ENCODE data around the gene SEL1L3.

SEL1L3 gene

DNA sequence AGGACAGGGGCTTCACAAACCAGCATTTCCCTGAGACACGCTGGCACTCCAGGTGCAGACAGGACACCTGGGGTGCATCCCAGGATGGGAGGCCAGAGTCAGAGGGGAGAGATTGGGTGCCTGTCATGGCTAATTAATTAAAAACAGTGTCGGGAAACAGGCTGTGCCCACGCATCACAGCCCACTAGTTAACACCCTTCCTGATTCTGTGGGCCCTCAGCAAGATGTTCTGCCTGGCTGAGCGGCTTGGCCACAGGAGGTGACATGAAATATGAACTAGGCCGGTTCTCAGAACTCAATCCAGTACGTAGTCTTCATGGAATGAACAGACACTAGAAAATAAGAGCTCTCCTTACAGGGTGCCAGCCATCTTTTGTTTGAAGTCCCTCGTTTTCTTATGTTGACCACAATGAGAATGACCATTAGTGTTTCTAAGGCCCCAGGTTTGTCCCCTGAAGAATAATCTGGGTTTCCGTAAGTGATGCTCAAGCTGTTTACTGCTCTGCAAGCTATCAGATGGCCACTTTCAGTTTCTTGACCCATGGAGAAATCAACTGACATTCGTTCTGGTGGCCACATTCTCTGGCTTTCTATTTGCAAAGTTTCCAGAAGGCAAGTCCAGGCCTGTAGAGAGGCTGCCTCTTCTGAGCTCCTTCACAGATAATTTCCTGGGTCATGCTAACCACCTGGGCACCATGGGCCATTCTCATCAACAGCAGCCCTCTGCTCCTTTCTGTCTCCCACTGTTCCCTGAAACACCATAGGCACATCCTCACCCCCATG lies 134.9 kb downstream of the SEL1L3 start:
- no peak for DNase-seq

- DNase-seq = no peak
Observed at GRCh38 chr4:25725870-25726269, 136.9 kb downstream of the SEL1L3 start.

DNA sequence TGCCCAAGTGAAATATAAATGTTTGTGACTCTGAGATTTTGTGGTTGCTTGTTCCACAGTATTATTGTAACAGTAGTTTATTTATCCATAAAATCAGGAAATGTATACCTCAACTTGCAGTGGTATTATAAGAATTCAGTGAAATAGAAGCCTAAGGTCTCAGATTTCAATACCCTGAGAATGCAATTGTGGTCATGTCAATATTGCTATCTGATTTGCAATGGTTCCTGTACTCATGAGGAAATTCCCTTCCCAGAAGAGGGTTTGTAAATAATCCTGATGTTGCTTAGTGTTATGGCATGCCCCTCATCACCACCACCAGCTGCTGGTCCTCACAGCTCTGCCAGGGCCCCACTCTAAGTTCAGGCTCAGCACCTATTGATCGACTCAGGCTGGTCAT lies 139.4 kb downstream of the SEL1L3 start:
- DNase-seq = no peak

GRCh38 chr4:25722964-25723363 lies 139.8 kb downstream of the SEL1L3 start:
- no peak for DNase-seq

- no peak for DNase-seq
Observed at GRCh38 chr4:25713812-25714211, 149.0 kb downstream of the SEL1L3 start.

DNA sequence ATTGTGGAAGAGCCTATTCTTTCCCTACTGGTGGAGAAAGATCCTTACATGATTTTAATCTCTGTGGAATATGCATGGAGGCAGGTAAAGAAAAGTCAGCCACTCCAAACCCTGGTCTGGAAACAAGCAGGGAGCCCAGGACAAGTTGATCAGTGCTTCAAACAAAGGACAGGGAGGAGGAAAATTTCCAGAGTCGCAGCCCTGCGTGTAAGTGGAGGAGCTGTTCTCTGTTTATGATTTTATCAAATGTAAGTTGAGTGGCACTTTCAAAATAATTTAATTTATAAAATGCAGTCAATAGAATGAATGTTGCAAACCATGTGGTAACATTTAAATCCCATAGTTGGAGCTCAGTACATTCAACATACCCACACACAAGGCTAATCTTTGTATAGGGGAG lies 150.2 kb downstream of the SEL1L3 start:
- no peak for DNase-seq

DNA sequence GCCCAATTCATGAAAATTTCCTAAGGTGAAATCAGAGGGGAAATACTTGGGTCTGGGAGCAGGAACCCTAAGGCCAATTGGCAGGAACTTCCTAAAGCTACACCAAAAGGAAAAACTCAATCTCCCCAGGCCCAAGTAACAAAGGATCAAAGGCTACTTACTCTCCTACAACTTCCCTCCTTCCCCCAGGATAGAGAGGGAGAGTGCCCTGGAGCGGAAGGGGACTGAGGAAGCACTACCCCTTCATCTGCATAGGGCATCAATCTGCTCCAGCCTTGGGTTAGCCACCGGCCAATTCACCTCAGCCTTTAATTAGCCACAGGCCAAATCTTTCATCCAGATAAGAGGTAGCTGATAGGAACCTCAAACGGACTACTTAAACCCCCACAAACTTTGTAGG lies 152.2 kb downstream of the SEL1L3 start:
- DNase-seq = no peak

DNA sequence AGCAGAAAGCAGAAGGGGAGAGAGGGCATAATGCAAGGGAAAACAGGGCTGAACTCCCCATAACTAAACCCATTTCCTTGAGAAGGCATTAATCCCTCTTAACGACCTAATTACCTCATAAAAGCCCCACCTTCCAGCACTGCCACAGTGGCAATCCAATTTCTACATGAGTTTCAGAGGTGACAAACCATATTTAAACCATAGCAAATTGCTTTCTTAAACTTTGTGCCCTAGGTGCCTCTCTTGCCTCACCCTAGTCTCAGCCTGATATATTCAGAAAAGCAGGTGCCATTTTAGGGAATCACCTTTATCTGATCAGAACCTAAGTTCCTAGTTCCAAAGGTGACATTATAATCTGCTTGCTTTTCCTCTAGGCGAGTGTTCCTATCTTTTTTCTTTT lies 158.3 kb downstream of the SEL1L3 start:
- no peak for DNase-seq

DNA sequence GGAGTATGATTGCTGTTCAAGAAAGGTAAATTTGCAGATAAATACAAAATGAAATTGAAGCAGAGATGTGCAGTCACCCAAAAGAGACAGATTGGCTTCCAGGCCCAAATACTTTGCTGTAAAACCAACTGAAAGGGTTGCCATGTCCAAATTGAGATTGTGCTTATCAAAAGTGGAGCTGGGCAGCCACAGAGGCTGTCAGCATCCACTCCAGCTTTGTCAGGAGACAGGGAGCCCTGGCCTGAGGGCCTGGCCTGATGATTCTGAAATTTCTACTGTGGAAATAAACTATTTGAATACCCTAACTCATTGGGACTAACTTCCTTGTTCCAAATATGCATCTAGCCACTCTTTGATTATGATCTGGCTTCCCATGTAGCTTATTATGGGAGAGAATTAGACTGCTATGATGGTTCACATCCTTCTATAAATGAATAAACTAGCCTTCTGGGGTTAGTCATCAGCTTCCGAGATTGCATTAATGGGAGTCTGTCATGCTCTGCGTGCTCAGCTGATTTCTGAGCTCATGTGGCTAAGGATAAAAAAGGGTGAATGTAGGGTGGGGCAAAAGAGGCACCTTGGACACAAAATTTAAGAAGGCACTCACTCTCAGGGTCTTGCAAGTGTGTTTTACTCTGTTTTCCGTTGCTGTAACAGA lies 158.9 kb downstream of the SEL1L3 start:
- DNase-seq = no peak

DNA sequence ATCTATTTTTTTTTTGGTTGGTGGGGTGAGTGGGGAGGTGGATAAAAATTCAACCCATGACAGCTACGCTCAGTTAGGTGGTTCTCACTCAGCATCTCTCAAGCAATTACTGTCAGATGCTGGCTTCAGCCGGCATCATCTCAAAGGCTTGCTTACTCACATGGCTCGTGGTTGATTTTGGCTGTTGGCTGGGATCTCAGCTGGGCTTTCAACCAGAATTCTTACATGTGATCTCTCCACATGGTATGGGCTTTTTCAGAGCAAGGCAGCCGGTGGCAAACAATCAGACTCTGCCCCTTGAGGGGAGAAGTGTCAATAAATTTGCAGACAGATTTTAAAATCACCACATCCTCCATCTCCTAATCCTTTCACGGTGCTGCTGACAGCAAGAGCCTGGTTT lies 159.9 kb downstream of the SEL1L3 start:
- no peak for DNase-seq

DNA sequence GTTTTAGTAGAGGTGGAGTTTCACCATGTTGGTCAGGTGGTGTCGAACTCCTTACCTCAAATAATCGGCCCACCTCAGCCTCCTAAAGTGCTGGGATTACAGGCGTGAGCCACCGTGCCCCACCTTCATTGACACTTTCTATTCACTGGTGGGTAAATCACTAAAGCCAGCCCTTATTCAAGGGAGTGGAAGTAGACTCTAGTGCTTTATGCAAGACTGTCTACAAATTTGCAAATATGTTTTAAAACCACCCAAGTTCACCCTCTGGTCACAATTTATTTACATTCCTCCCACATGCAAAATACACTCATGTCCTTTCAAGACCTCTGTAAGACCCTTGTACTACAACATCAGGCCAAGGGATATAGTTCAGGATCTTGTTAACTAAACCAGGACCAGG lies 162.1 kb downstream of the SEL1L3 start:
- no peak for DNase-seq

GRCh38 chr4:25697516-25697915 lies 165.3 kb downstream of the SEL1L3 start:
- DNase-seq = no peak

All from SHP77 treated with DMSO at 0.1 percent for 48 hours (cell line).